ENCODE data around the gene CACFD1. TPM values are rescaled to one million over a fixed set of nuclear protein-coding genes. Genes with fewer than 3 reads are reported as not detected.

The CACFD1 gene
- total RNA-seq, 4 donors from 2014 or later = 6.8 to 11.6 (median 9.4) TPM

DNA sequence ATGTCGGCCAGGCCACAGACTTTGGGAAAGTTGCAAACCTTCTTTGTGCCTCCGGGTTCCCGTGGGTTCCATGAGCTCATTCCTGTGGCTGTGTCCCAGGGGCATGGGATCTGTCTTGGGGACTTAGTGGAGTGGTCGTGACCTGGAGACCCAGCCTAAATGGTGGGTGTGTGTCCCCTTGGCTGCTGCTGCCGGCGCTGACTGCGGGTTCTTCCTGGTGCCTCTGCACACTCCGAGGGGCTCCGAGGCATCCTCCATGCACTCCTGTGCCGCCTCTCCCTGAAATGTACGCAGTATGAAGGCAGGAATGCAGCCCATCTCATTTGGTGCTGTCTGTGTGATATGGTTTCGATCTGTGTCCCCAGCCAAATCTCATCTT is 40.1 kb downstream of the CACFD1 start:
- peaks cover 33% of the 10 kb centered on the region for H3K27me3 ChIP-seq
- no peaks in the 10 kb centered on the region for H3K4me1 ChIP-seq
- H3K4me3 ChIP-seq = no peak overlapping the region
- no peak overlapping the region for H3K27ac ChIP-seq
- WGBS = 88% methylated on average over 10 of the region's 12 CpGs
- TF ChIP-seq POLR2AphosphoS5 (IDR thresholded peaks at IDR 0.05) = no peak
- TF ChIP-seq, protein P1, sequence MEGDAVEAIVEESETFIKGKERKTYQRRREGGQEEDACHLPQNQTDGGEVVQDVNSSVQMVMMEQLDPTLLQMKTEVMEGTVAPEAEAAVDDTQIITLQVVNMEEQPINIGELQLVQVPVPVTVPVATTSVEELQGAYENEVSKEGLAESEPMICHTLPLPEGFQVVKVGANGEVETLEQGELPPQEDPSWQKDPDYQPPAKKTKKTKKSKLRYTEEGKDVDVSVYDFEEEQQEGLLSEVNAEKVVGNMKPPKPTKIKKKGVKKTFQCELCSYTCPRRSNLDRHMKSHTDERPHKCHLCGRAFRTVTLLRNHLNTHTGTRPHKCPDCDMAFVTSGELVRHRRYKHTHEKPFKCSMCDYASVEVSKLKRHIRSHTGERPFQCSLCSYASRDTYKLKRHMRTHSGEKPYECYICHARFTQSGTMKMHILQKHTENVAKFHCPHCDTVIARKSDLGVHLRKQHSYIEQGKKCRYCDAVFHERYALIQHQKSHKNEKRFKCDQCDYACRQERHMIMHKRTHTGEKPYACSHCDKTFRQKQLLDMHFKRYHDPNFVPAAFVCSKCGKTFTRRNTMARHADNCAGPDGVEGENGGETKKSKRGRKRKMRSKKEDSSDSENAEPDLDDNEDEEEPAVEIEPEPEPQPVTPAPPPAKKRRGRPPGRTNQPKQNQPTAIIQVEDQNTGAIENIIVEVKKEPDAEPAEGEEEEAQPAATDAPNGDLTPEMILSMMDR (IDR thresholded peaks at IDR 0.05) = no peak
- no peak for TF ChIP-seq POLR2A (IDR thresholded peaks at IDR 0.05)
- no peak for TF ChIP-seq EP300 (IDR thresholded peaks at IDR 0.05)
- H3K36me3 ChIP-seq = no peaks in the 10 kb centered on the region
- no peak for DNase-seq (ENCODE audit: low spot score in 2 of 2)
- peaks cover 6% of the 10 kb centered on the region for H3K9me3 ChIP-seq

DNA sequence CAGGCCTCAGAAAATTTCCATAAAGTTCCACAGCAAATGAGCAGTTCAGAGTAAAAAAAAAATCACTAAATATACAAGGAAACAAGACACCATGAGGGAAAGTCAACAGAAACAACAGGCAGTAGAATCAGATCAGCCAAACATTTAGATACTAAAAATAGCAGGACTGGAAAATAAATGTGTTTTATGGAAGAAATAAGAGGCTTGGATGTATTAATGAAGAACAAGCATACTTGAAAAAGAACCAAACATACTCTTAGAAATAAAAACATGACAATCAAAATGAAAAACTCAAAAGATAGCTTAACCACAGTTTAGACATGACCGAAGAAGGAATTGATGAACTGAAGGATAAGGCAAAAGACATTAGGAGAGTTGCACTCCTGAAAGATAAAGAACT is 42.3 kb downstream of the CACFD1 start:
- 100% methylated on average over 1 of the region's 1 CpG for WGBS
- H3K27me3 ChIP-seq = peaks cover 20% of the 10 kb centered on the region
- H3K9me3 ChIP-seq = peaks cover 6% of the 10 kb centered on the region
- H3K27ac ChIP-seq = no peak overlapping the region
- no peak overlapping the region for H3K4me3 ChIP-seq
- DNase-seq (ENCODE audit: low spot score in 2 of 2) = no peak
- peaks cover 9% of the 10 kb centered on the region for H3K4me1 ChIP-seq
- TF ChIP-seq POLR2A (IDR thresholded peaks at IDR 0.05) (no peak), POLR2AphosphoS5 (IDR thresholded peaks at IDR 0.05) (no peak), EP300 (IDR thresholded peaks at IDR 0.05) (no peak)
- TF ChIP-seq, protein P1 (IDR thresholded peaks at IDR 0.05) = no peak
- H3K36me3 ChIP-seq = no peaks in the 10 kb centered on the region

DNA sequence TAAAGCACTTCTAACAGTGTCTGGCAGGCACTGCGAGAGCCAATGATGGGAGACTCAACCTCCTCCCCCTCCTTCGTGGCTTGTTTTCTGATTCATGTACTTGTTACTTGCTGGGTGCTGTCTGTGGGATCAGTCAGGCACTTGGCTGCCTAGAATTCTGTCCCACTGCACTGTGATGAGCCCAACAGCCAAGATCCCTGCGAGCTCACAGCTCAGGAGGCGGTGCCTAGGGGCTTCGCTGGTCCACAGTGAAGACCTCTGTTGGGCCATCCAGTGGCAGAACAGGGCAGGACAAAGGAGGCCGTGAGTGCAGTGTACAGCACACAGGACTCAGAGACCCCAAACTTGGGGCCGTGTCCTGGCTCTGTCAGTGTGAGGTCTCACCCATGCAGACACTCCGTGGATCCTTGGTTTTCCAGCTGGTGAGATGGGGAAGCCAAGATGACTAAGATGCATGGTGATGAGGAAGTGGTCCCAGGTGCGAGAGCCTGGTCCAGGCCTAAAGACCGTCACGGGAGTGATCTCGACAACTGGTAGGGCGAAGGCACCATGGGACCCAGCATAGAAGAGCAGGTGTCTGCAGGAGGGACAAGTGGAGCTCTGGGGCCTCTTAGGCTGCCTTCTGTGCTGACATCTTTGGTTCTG is 45.5 kb downstream of the CACFD1 start:
- TF ChIP-seq, protein P1 (IDR thresholded peaks at IDR 0.05) = no peak
- TF ChIP-seq EP300 (IDR thresholded peaks at IDR 0.05) (no peak), POLR2AphosphoS5 (IDR thresholded peaks at IDR 0.05) (no peak), POLR2A (IDR thresholded peaks at IDR 0.05) (no peak)
- DNase-seq (ENCODE audit: low spot score in 2 of 2) = no peak
- H3K9me3 ChIP-seq = peaks cover 6% of the 10 kb centered on the region
- H3K36me3 ChIP-seq = no peaks in the 10 kb centered on the region
- H3K4me1 ChIP-seq = peaks cover 23% of the 10 kb centered on the region
- peaks cover 10% of the 10 kb centered on the region for H3K27me3 ChIP-seq
- H3K4me3 ChIP-seq = no peak overlapping the region
- peak overlapping the region; percentile 43 for H3K27ac ChIP-seq
- 85% methylated on average over 13 of the region's 13 CpGs for WGBS

DNA sequence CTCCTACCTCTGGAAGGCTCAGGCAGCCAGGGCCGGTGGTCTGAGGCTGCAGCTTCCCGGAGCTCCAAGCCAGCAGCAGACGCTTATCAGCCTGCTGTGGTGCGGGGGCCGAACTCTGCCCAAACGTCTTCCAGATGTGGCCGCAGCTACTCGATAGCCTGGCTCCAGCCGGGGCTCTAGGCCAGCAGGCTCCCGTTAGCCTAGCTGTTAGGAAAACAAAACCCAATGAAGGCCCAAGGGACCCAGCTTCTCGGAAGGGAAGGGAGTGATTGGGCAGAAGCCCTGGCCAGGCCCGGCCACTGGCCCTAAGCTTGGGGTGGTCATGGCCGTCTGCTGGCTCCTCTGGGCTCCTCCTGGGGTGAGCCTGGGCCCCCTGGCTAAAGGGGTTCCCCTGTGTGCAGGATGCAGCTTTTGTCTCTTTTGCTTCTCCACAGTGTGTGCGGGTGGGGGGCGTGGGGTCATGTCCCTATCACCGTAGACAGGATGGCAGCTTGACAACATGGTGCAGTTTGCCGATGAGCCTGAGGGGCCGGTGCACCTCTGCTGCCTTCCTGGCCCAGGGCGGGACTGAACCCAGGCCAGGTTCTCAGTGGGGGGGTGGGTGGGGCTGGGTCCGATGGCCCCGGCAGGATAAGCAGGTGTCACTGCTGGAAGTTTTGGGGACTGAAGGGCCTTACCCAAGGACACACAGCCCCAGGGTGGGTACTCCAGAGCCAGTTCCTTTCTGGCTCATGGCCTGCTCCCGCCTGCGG is 46.3 kb downstream of the CACFD1 start:
- WGBS = 16% methylated on average over 8 of the region's 23 CpGs
- Histone ChIP-seq H3K36me3 (no peaks in the 10 kb centered on the region), H3K4me1 (peaks cover 23% of the 10 kb centered on the region), H3K4me3 (no peak overlapping the region), H3K27ac (peak overlapping the region; percentile 43), H3K9me3 (peaks cover 6% of the 10 kb centered on the region), H3K27me3 (peaks cover 10% of the 10 kb centered on the region)
- TF ChIP-seq POLR2A (IDR thresholded peaks at IDR 0.05) (no peak), EP300 (IDR thresholded peaks at IDR 0.05) (no peak), POLR2AphosphoS5 (IDR thresholded peaks at IDR 0.05) (no peak)
- TF ChIP-seq, protein P1 (IDR thresholded peaks at IDR 0.05) = no peak
- no peak for DNase-seq (ENCODE audit: low spot score in 2 of 2)

DNA sequence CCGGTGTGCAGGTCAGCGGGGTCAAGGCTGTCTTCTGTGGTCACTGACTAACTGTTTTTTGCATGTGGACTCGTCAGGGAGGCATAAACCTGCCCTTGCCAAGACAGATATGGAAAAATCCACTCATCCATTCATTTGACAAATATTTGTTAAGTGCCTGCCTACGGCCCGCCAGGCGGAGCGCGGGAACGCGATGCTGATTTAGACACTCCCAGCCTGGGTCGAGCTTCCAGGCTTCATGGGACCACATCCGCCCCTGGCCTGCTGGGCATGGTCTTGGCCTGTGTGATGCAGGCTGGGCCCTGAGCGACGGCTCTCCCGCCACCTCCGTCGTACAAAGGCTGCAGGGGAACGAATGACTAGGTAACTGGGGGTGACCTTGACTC is 46.9 kb downstream of the CACFD1 start:
- H3K27ac ChIP-seq = peak overlapping the region; percentile 43
- TF ChIP-seq EP300 (IDR thresholded peaks at IDR 0.05) = no peak
- TF ChIP-seq POLR2AphosphoS5 (IDR thresholded peaks at IDR 0.05) = peak in 1 of 3 donors; percentile 17
- TF ChIP-seq, protein P1 (IDR thresholded peaks at IDR 0.05) = no peak
- no peak for TF ChIP-seq POLR2A (IDR thresholded peaks at IDR 0.05)
- DNase-seq (ENCODE audit: low spot score in 2 of 2) = no peak
- peaks cover 23% of the 10 kb centered on the region for H3K4me1 ChIP-seq
- H3K9me3 ChIP-seq = peaks cover 6% of the 10 kb centered on the region
- no peaks in the 10 kb centered on the region for H3K36me3 ChIP-seq
- whole genome bisulfite sequencing = 40% methylated on average over 8 of the region's 18 CpGs
- no peak overlapping the region for H3K4me3 ChIP-seq
- H3K27me3 ChIP-seq = peaks cover 10% of the 10 kb centered on the region
